HL-60 (cell line): ENCODE measurements around the gene MREG.

Source experiments
- DNase-seq, 2 experiments: peaks; one replicate each; pipeline ENCODE4 v3.0.0-alpha.2; 2010 to 2020; ENCODE audit warnings: low read depth in 1 of 2, low spot score in 1 of 2
- H3K27ac ChIP-seq: fragments of 250-450 bp; sonication (Bioruptor Pico); replicated peaks from 2 replicates; pipeline ENCODE4 v1.5.1; 2020; ENCODE audit warnings: mild to moderate bottlenecking, moderate library complexity
- H3K27me3 ChIP-seq: fragments of 250-450 bp; sonication (Bioruptor Pico); 2 replicates; pipeline ENCODE4 v1.5.1; 2021; ENCODE audit warnings: mild to moderate bottlenecking, moderate library complexity; ENCODE audit not compliant: insufficient read depth, poor library complexity, severe bottlenecking
- H3K4me3 ChIP-seq: replicated peaks from 2 replicates; pipeline ENCODE4 v1.5.1; 2011; ENCODE audit warnings: mild to moderate bottlenecking, control low read depth, low read length; ENCODE audit not compliant: insufficient read depth
- CTCF ChIP-seq: IDR thresholded peaks from one replicate; pipeline ENCODE4 v1.5.1; 2011; ENCODE audit warnings: low read length, control low read depth, inconsistent platforms; ENCODE audit not compliant: insufficient read depth
- GABPA ChIP-seq: IDR thresholded peaks from 2 replicates; pipeline ENCODE4 v1.6.1; 2012; ENCODE audit warnings: low read depth
- POLR2AphosphoS5 ChIP-seq: IDR thresholded peaks from 2 replicates; pipeline ENCODE4 v1.6.1; 2012; ENCODE audit warnings: low read depth
- REST ChIP-seq: IDR thresholded peaks from 2 replicates; pipeline ENCODE4 v1.6.1; 2012; ENCODE audit warnings: low read depth; ENCODE audit not compliant: insufficient replicate concordance
- SPI1 ChIP-seq: IDR thresholded peaks from 2 replicates; pipeline ENCODE4 v1.6.1; 2012; ENCODE audit warnings: low read depth, mild to moderate bottlenecking, borderline replicate concordance

The MREG gene

GRCh38 chr2:215970425-215970824, 42.9 kb downstream of the MREG start:
- Histone ChIP-seq H3K27ac (no peak overlapping the region), H3K4me3 (no peak overlapping the region), H3K27me3 (no peaks in the 10 kb centered on the region)
- no peak for DNase-seq
- TF ChIP-seq SPI1 (no peak), POLR2AphosphoS5 (no peak), REST (no peak)

DNA sequence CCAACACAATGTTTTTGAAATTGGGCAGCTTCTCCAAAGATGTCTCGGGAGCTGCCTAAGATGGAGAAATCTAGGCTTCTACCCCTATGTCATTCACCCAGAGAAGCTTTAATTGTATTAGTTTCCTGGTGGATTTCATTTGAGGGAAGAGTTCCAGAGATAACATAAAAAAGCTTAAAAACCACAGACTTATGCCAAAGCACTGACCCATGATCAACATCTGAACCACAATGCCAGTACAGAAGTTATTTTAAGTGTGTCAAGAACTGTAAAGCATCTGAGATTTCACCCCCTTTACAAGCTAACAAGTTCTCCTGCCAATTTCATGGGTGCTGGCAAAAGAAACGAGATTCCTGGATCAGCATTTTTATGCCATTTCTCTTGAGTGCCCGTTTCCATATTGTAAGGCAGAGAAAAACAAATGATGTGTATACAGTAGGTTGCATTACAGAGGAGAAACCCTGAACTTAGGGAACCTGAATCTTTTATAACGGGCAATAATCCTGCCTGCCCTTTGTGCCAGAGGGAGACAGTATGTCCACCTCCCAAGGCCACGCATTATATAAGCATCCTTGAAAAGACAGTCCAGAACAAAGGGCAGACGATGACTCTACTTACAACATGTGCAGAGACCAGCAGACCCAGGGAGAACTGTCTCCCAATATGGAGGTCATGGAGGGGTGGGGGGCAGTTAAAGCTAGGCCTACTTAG, 44.1 kb downstream of the MREG start:
- Histone ChIP-seq H3K27ac (no peak overlapping the region), H3K4me3 (no peak overlapping the region), H3K27me3 (peaks cover 2% of the 10 kb centered on the region)
- no peak for DNase-seq
- TF ChIP-seq REST = no peak
- no peak for TF ChIP-seq GABPA
- no peak for TF ChIP-seq POLR2AphosphoS5
- no peak for TF ChIP-seq CTCF
- no peak for TF ChIP-seq SPI1

DNA sequence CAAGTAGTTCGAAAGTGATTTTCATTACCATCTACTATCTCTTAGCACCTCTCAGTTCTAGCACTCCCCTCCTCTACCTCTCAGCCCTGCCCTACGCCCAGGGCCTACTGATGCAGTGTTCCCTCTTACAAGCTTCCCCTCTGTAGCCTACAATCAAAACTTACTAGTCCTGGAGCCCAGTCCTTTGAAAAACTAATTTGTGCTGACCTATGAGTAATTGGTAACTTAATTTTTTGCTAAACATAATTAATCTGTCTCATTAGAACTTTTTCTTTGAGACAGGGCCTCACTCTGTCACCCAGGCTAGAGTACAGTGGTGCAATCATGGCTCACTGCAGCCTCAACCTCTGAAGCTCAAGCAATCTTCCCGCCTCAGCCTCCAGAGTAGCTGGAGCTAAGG, 44.9 kb downstream of the MREG start:
- H3K27ac ChIP-seq = no peak overlapping the region
- H3K4me3 ChIP-seq = no peak overlapping the region
- DNase-seq = no peak

More for the DNA sequence above, 44.9 kb downstream of the MREG start:
- TF ChIP-seq GABPA (no peak), POLR2AphosphoS5 (no peak), SPI1 (no peak), REST (no peak), CTCF (no peak)
- peaks cover 4% of the 10 kb centered on the region for H3K27me3 ChIP-seq
